Karpas-422 (cell line): ENCODE data around the gene YEATS2. TPM values are rescaled to one million over a fixed set of nuclear protein-coding genes. Genes with fewer than 3 reads are reported as not detected.

Source experiments
- DNase-seq: peaks from one replicate; pipeline ENCODE4 v3.0.0-alpha.2; 2015
- H2AFZ ChIP-seq: fragments of 200-600 bp; sonication (generic); 2 replicates; pipeline ENCODE4 v1.6.1; 2014; ENCODE audit warnings: antibody characterized with exemption, low read length, mixed read lengths
- H3K27ac ChIP-seq: fragments of 200-600 bp; sonication (generic); 2 replicates; pipeline ENCODE4 v1.5.1; 2014; ENCODE audit warnings: mild to moderate bottlenecking, low read length, moderate library complexity
- H3K27me3 ChIP-seq: fragments of 200-600 bp; sonication (generic); 2 replicates; pipeline ENCODE4 v1.6.1; 2014; ENCODE audit warnings: low read length, mixed read lengths
- H3K36me3 ChIP-seq: fragments of 200-600 bp; sonication (generic); 2 replicates; pipeline ENCODE4 v1.6.1; 2014; ENCODE audit warnings: low read length, mixed read lengths; ENCODE audit not compliant: insufficient read depth
- H3K4me1 ChIP-seq: fragments of 200-600 bp; sonication (generic); 2 replicates; pipeline ENCODE4 v1.6.1; 2014; ENCODE audit warnings: mild to moderate bottlenecking, low read length, mixed read lengths
- H3K4me2 ChIP-seq: fragments of 200-600 bp; sonication (generic); 2 replicates; pipeline ENCODE4 v1.6.1; 2014; ENCODE audit warnings: low read length, low read depth, mild to moderate bottlenecking; ENCODE audit not compliant: poor library complexity, severe bottlenecking
- H3K4me3 ChIP-seq: fragments of 200-600 bp; sonication (generic); 2 replicates; pipeline ENCODE4 v1.5.1; 2014; ENCODE audit warnings: mild to moderate bottlenecking, antibody characterized with exemption, low read length, mixed read lengths
- H3K79me2 ChIP-seq: fragments of 200-600 bp; sonication (generic); 2 replicates; pipeline ENCODE4 v1.6.1; 2014; ENCODE audit warnings: mild to moderate bottlenecking, low read length, mixed read lengths
- H3K9ac ChIP-seq: fragments of 200-600 bp; sonication (generic); 2 replicates; pipeline ENCODE4 v1.6.0; 2014; ENCODE audit warnings: low read length
- H3K9me2 ChIP-seq: fragments of 200-600 bp; sonication (generic), shearing (Covaris generic); replicated peaks from 2 replicates; pipeline ENCODE4 v1.6.0; 2014; ENCODE audit warnings: mild to moderate bottlenecking, low read length, moderate library complexity; ENCODE audit not compliant: insufficient read depth
- H3K9me3 ChIP-seq: fragments of 300-700, 200-600 bp; sonication (generic); 2 replicates; pipeline ENCODE4 v1.6.1; 2014; ENCODE audit warnings: low read length, mixed read lengths
- H4K20me1 ChIP-seq: fragments of 200-600 bp; sonication (generic); 2 replicates; pipeline ENCODE4 v1.6.1; 2014; ENCODE audit warnings: mild to moderate bottlenecking, antibody characterized with exemption, low read length, low read depth; ENCODE audit not compliant: insufficient read depth
- total RNA-seq: library from RNA; depleted of rRNA; stranded (reverse); fragments of >200 nt; shearing (Covaris generic); gene quantifications from 2 replicates; pipeline ENCODE4 v1.2.3, GENCODE V29; 2014; ENCODE audit warnings: low replicate concordance

YEATS2 gene
- total RNA-seq, 1 experiment from 2014 or later: 92.8 TPM

- no peak overlapping the region for H3K4me2 ChIP-seq
These were observed 47.9 kb downstream of the YEATS2 start for GRCh38 chr3:183745300-183746098.

DNA sequence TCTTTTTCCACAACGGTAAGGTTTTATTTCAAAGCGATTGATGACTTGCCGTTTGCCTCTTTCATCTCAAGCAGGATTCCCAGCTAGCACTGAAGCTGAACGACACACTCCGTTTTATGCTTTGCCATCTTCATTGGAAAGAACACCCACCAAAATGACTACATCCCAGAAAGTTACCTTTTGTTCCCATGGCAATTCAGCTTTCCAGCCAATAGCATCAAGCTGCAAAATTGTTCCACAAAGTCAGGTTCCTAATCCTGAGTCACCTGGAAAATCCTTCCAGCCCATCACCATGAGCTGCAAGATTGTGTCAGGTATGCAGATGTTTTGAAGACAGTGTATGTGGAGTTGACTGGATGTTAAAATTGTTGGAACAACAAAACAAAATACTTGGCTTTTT, 56.5 kb downstream of the YEATS2 start:
- no peak overlapping the region for H3K4me2 ChIP-seq
- no peaks in the 10 kb centered on the region for H3K27me3 ChIP-seq
- H3K36me3 ChIP-seq: peaks cover 73% of the 10 kb centered on the region
- H4K20me1 ChIP-seq: no peaks in the 10 kb centered on the region
- H3K4me1 ChIP-seq: no peaks in the 10 kb centered on the region
- no peak overlapping the region for H3K4me3 ChIP-seq
- no peak overlapping the region for H3K9ac ChIP-seq
- peaks cover 11% of the 10 kb centered on the region for H3K79me2 ChIP-seq
- H2AFZ ChIP-seq: no peak overlapping the region
- DNase-seq: no peak
- no peaks in the 10 kb centered on the region for H3K9me3 ChIP-seq
- no peaks in the 10 kb centered on the region for H3K9me2 ChIP-seq
- H3K27ac ChIP-seq: no peak overlapping the region

More at GRCh38 chr3:183745300-183746098, 47.9 kb downstream of the YEATS2 start:
- no peak overlapping the region for H3K9ac ChIP-seq
- H4K20me1 ChIP-seq: no peaks in the 10 kb centered on the region
- peaks cover 52% of the 10 kb centered on the region for H3K36me3 ChIP-seq
- H3K27me3 ChIP-seq: no peaks in the 10 kb centered on the region
- H3K27ac ChIP-seq: no peak overlapping the region
- no peak overlapping the region for H3K4me3 ChIP-seq
- H3K9me2 ChIP-seq: no peaks in the 10 kb centered on the region
- no peak for DNase-seq
- H3K4me1 ChIP-seq: no peaks in the 10 kb centered on the region
- H3K9me3 ChIP-seq: no peaks in the 10 kb centered on the region
- no peak overlapping the region for H2AFZ ChIP-seq
- peaks cover 35% of the 10 kb centered on the region for H3K79me2 ChIP-seq

- H3K27ac ChIP-seq: no peak overlapping the region
- H3K79me2 ChIP-seq: peaks cover 5% of the 10 kb centered on the region; the same call in 1 of the 2 replicates
- no peaks in the 10 kb centered on the region for H4K20me1 ChIP-seq
- H3K4me1 ChIP-seq: no peaks in the 10 kb centered on the region
- no peaks in the 10 kb centered on the region for H3K9me3 ChIP-seq
- no peaks in the 10 kb centered on the region for H3K27me3 ChIP-seq
- H3K4me2 ChIP-seq: no peak overlapping the region
- H3K36me3 ChIP-seq: peaks cover 58% of the 10 kb centered on the region
- DNase-seq: no peak
- no peak overlapping the region for H3K9ac ChIP-seq
- no peak overlapping the region for H3K4me3 ChIP-seq
- no peaks in the 10 kb centered on the region for H3K9me2 ChIP-seq
- H2AFZ ChIP-seq: no peak overlapping the region
These were observed 64.7 kb downstream of the YEATS2 start for GRCh38 chr3:183762304-183762703.

DNA sequence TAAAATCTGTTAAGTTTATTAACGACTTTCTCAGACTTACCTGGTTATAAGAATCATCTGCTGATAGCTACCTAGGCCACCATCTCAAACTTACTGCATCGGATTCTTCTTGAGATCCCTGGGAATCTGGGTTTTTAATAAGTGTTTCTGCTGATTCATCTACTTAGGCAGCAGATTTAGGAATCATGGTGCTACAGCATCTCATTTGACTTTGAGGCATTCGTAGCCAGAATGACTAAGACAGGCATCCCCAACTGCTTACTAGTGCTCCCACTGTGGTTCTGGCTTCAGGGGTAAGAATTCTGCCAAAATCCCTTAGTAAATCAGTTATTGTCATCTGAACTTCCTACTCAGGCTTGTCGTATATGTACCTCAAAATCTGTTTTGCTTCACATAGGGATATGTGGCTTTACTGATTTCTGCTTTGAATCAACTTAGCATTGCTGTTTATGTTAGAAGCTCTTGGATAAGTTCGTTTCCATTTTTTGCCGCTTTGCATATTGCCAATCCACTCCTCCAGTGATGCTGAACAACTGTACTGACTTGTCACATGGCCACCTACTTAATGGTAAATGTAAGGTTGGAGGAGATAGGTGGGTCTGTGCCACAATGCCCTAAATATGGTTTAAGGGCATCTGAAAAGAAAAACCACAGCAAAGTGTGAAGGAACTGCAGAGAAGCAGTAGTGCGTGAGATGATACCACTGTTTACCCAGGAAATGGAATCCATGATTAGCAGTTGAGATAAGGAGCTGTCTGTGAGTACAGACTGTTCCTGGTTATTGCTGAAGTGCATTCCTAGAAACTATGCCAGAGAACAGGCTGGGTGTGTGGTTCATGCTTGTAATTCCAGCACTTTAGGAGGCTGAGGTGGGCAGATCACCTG, 67.5 kb downstream of the YEATS2 start:
- DNase-seq: no peak
- Histone ChIP-seq H3K27me3 (no peaks in the 10 kb centered on the region), H3K9me2 (no peaks in the 10 kb centered on the region), H3K9me3 (no peaks in the 10 kb centered on the region), H3K36me3 (peaks cover 48% of the 10 kb centered on the region), H3K79me2 (peaks cover 17% of the 10 kb centered on the region), H3K4me3 (no peak overlapping the region), H3K9ac (no peak overlapping the region), H3K4me2 (no peak overlapping the region), H3K27ac (no peak overlapping the region), H3K4me1 (no peaks in the 10 kb centered on the region), H4K20me1 (no peaks in the 10 kb centered on the region), H2AFZ (no peak overlapping the region)

GRCh38 chr3:183766107-183766506, 68.5 kb downstream of the YEATS2 start:
- H3K9me3 ChIP-seq: no peaks in the 10 kb centered on the region
- no peaks in the 10 kb centered on the region for H3K27me3 ChIP-seq
- H3K4me2 ChIP-seq: no peak overlapping the region
- no peak overlapping the region for H3K27ac ChIP-seq
- no peaks in the 10 kb centered on the region for H3K9me2 ChIP-seq
- DNase-seq: no peak
- H4K20me1 ChIP-seq: no peaks in the 10 kb centered on the region
- peaks cover 20% of the 10 kb centered on the region for H3K79me2 ChIP-seq
- no peak overlapping the region for H2AFZ ChIP-seq
- no peak overlapping the region for H3K9ac ChIP-seq
- H3K36me3 ChIP-seq: peaks cover 49% of the 10 kb centered on the region
- H3K4me3 ChIP-seq: no peak overlapping the region
- H3K4me1 ChIP-seq: no peaks in the 10 kb centered on the region

- no peak overlapping the region for H2AFZ ChIP-seq
- H3K4me3 ChIP-seq: no peak overlapping the region
- no peak overlapping the region for H3K9ac ChIP-seq
- no peaks in the 10 kb centered on the region for H3K4me1 ChIP-seq
- peaks cover 19% of the 10 kb centered on the region for H3K79me2 ChIP-seq
- H3K27ac ChIP-seq: no peak overlapping the region
- H3K27me3 ChIP-seq: no peaks in the 10 kb centered on the region
- peak; percentile 92 for DNase-seq
- H3K4me2 ChIP-seq: no peak overlapping the region
- no peaks in the 10 kb centered on the region for H3K9me2 ChIP-seq
- H3K9me3 ChIP-seq: no peaks in the 10 kb centered on the region
- H3K36me3 ChIP-seq: peaks cover 42% of the 10 kb centered on the region
- no peaks in the 10 kb centered on the region for H4K20me1 ChIP-seq
These were observed 69.4 kb downstream of the YEATS2 start for GRCh38 chr3:183766745-183767606.

DNA sequence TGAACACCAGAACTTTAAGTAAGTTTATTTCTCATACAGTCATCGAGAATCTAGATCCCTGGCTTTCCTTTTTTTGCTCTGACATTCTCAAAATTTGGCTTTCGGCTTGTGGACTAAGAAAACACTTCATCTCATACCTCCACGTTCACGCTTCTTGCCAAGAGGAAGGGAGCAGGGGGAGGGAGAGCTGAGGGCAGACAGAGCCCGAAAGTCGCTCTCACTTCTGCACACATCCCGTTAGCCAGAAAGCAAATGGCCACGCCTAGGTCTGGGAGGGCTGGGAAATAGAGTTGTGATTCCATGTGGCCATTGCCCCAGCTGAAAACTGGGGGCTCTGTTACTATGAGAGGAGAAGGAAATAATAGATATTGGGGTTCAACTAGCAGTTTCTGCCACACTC, 70.5 kb downstream of the YEATS2 start:
- Histone ChIP-seq H3K27me3 (no peaks in the 10 kb centered on the region), H2AFZ (no peak overlapping the region), H3K9me2 (no peaks in the 10 kb centered on the region), H3K9ac (no peak overlapping the region), H3K36me3 (peaks cover 48% of the 10 kb centered on the region), H3K9me3 (no peaks in the 10 kb centered on the region), H3K4me1 (no peaks in the 10 kb centered on the region), H3K4me3 (no peak overlapping the region), H3K4me2 (no peak overlapping the region), H3K27ac (no peak overlapping the region), H3K79me2 (peaks cover 19% of the 10 kb centered on the region), H4K20me1 (no peaks in the 10 kb centered on the region)
- no peak for DNase-seq
